ENCODE data around the gene UNC45B.
"Not testable (repeated sequence)": the region's sequence is repeated elsewhere in the genome, so short reads cannot be mapped to it uniquely, and the experiment has no call there.

Gene UNC45B

DNA sequence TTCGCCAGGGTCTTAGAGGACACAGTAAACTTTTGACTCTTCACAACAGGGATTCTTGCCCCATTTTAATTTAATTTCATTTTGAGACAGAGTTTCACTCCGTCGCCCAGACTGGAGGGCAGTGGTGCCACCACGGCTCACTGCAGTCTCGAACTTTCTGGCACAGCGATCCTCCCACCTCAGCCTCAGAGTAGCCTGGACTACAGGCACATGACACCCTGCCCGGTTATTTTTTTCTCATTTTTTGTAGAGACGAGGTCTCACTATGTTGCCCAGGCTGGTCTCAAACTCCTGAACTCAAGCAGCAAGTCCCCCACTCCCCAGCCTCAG lies 5.2 kb upstream of the UNC45B start:
- DNase-seq (ENCODE audit: low spot score) = no peak

DNA sequence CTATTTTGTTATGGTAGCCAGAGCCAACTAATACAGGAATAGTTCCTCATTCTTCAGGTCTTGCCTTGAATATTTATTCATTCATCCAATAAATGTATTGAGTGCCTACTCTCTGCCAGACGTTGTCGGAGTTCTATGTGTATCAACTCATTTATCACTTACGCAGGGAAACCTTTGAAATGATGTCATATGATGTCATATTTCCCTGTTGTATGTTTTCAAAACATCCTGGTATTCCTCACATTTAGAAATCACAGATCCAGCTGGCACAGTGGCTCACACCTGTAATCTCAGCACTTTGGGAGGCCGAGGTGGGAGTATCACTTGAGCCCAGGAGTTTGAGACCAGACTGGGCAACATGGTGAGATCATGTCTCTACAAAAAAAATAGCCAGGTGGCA lies 2.8 kb upstream of the UNC45B start:
- DNase-seq (ENCODE audit: low spot score) = no peak

DNA sequence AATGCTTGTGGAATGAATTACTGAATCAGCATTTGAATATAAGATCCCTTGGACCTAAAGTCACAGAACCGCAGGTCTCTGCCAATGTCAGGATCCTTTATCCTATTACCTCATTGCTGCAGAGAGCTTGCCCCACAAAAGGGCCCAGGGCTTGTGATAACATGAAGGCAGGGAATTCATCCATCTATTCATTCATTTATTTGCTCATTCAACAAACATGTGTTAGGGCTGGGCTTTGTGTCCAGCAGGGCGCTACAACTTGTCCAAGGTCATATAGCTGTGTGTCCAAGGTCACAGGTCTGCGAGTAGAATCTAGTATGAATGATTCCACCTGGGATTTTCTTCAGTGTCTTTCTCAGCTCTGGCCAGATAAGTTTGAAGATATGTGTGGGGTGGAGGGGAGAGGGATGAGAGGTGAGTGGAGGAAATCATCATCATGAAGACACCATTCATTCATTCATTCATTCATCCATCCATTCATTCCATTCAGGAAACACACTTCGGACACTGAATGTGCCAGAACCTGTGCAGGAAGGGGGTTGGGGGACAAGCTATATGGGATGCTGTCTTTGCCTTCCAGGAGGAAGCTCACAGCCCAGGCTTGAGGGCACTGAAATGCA lies 1.3 kb upstream of the UNC45B start:
- DNase-seq (ENCODE audit: low spot score) = no peak

- no peak for DNase-seq (ENCODE audit: low spot score)
These were observed 527 bp downstream of the UNC45B start for GRCh38 chr17:35148144-35148543.

- DNase-seq (ENCODE audit: low spot score) = no peak
These were observed 2.3 kb downstream of the UNC45B start for GRCh38 chr17:35149941-35150340.

GRCh38 chr17:35151080-35151479 lies 3.5 kb downstream of the UNC45B start:
- not testable (repeated sequence) for DNase-seq (ENCODE audit: low spot score)

DNA sequence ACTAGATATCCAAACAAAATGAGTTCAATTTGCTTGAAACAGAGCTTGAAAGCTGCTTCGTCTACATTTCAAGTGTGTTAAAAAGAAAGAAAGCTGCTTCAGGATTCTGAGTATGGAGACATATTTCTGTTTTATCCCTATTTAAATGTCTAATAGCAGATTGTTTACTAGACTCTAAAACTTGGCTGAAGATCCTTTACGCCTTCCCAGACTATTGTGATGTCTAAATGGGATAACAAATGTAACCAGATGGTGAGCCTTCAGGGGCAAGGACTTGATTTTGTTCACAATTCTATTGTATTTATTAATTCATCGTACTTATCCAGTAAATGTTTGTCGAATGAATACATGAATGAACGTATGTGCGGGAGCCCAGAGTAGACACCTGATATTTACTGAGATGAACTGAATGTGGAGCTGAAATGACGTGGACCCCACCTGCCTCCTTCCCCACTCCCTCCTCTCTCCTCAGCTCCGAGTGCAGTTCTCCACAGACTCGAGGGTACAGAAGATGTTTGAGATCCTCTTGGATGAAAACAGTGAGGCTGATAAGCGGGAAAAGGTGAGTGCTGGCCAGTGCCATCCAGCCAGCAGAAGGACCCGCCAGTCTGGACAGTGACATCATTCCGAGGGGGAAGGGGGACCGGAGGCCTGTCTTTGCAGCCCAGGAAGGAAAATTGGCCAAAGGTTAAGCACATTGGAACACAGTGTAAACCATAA lies 5.0 kb downstream of the UNC45B start:
- no peak for DNase-seq (ENCODE audit: low spot score)

- DNase-seq (ENCODE audit: low spot score) = no peak
These were observed 6.9 kb downstream of the UNC45B start for GRCh38 chr17:35154196-35155165.

- DNase-seq (ENCODE audit: low spot score) = no peak
These were observed 7.6 kb downstream of the UNC45B start for GRCh38 chr17:35155246-35155645.

DNA sequence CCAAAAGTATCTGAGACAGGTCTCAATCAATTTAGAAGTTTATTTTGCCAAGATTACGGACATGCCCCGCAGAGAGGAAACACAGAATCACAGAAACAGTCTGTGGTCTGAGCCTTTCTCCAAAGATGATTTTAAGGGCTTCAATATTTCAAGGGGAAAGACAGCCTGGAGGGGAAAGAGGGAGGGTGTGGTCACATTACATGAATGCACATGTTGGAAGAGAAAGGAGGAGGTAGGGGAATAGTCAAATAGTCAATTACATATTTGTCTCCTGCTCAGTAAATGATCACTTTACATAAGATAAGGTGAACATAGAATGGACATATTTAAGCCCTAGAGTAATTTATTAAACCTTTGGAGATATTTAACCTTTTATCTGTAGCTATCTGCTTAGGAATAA lies 12.3 kb downstream of the UNC45B start:
- DNase-seq (ENCODE audit: low spot score) = no peak

- peak; percentile 43 for DNase-seq (ENCODE audit: low spot score)
These were observed 13.0 kb downstream of the UNC45B start for GRCh38 chr17:35160354-35161201.

DNA sequence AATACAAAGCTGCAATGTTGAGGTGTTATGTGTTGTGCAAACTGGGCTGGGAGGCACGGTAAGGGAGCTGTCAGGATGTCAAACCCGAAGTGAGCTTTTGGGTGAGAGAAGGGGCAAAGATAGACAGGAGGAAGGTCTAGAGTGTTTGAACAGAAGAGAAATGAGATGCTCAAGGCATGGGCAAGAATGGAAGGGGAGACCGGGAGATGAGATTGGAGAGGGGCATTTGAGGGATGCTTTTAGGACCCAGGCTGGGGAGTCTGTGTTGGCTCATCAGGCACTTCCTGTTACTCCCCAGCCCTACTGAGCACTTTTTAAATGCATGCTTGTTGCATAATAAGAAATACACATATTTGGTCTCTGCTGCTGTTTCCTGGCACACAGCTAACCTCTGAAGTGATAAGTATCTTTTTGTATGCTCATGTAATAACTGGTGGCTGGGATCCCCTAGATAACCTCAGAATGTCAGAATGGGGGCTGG lies 13.7 kb downstream of the UNC45B start:
- peak; percentile 45 for DNase-seq (ENCODE audit: low spot score)

DNA sequence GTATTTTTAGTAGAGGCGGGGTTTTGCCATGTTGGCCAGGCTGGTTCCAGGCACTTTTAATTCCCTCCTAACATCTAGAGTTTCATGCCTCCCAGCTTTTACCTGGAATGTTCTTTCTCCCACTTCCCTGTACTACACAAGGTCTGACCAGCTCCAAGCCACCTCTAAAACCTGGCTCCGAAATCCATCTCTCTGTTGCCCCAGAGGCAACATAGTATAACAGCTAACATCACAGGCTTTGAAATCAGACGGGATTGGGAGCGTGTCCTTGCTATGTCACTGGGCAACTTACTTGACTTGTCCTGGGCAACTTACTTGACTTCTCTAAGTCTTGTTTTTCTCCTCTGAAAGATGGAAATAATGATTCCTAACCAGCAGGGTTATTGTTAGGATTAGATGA lies 15.1 kb downstream of the UNC45B start:
- DNase-seq (ENCODE audit: low spot score) = no peak

GRCh38 chr17:35163886-35164285 lies 16.3 kb downstream of the UNC45B start:
- DNase-seq (ENCODE audit: low spot score) = no peak

GRCh38 chr17:35164716-35165115 lies 17.1 kb downstream of the UNC45B start:
- no peak for DNase-seq (ENCODE audit: low spot score)

GRCh38 chr17:35166526-35166925 lies 18.9 kb downstream of the UNC45B start:
- no peak for DNase-seq (ENCODE audit: low spot score)

DNA sequence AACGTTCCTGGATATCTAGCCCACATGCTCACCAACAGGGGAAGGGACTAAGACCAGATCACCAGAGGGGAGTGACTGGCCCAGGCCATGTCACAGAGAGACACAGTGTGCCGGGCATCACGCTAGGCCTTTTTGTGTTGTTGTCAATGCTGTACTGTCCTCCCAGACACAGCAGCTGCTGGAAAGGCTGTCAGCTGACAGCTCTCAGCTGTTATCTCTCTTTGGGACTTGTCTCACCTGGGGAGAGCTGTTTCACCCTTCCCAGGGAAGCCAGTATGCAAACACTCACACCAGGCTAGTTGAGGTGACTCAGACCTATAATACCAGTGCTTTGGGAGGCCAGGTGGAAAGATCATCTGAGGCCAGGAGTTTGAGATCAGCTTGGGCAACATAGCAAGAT lies 19.4 kb downstream of the UNC45B start:
- DNase-seq (ENCODE audit: low spot score) = no peak

- no peak for DNase-seq (ENCODE audit: low spot score)
These were observed 20.0 kb downstream of the UNC45B start for GRCh38 chr17:35167666-35168065.

GRCh38 chr17:35169835-35170363 lies 22.3 kb downstream of the UNC45B start:
- no peak for DNase-seq (ENCODE audit: low spot score)

- peak; percentile 69 for DNase-seq (ENCODE audit: low spot score)
These were observed 23.6 kb downstream of the UNC45B start for GRCh38 chr17:35170968-35171771.

GRCh38 chr17:35171834-35172233 lies 24.2 kb downstream of the UNC45B start:
- DNase-seq (ENCODE audit: low spot score) = peak; percentile 47

Measured in CD4-positive, alpha-beta T cell treated with Interleukin-15 for 4 hours (primary cell).